Thoracic aorta (tissue), 2 donors: ENCODE data around the gene CLBA1. TPM values are rescaled to one million over a fixed set of nuclear protein-coding genes. Genes with fewer than 3 reads are reported as not detected.
A peak's percentile ranks its signal among the peaks of the same experiment; 100 is the strongest.

Source experiments
- ATAC-seq: fragments of 150-250 bp; one replicate; pipeline ENCODE4 v1.8.0; 2017; ENCODE audit warnings: low read depth; ENCODE audit not compliant: insufficient number of reproducible peaks, low FRiP score
- DNase-seq: peaks from one replicate; pipeline ENCODE4 v3.0.0-alpha.2; 2020; ENCODE audit warnings: low spot score
- H3K27ac ChIP-seq, 2 donors: fragments of 200-600 bp; sonication (generic); 1 replicate in 1 of 2; 2 replicates in 1 of 2; pipeline ENCODE4 v1.5.1; 2016; ENCODE audit warnings: mild to moderate bottlenecking in 2 of 2, moderate library complexity in 2 of 2
- H3K27me3 ChIP-seq: fragments of 200-600 bp; sonication (generic); replicated peaks from 2 replicates; pipeline ENCODE4 v1.6.0; 2016; ENCODE audit warnings: mild to moderate bottlenecking; ENCODE audit not compliant: insufficient read depth
- H3K36me3 ChIP-seq: fragments of 200-600 bp; sonication (generic); one replicate; pipeline ENCODE4 v1.5.1; 2016
- H3K4me1 ChIP-seq, 2 donors: fragments of 200-600 bp; sonication (generic); 1 replicate in 1 of 2; 2 replicates in 1 of 2; pipeline versions ENCODE4 v1.5.1 to v1.6.0; 2016; ENCODE audit warnings: low read depth in 2 of 2, mild to moderate bottlenecking in 1 of 2; ENCODE audit not compliant: control insufficient read depth in 1 of 2
- H3K4me3 ChIP-seq: fragments of 200-600 bp; sonication (generic); 2 replicates; pipeline ENCODE4 v1.5.1; 2016; ENCODE audit warnings: mild to moderate bottlenecking
- H3K9me3 ChIP-seq: fragments of 200-600 bp; sonication (generic); 2 replicates; pipeline ENCODE4 v1.5.1; 2016
- CTCF ChIP-seq: fragments of 200-600 bp; sonication (generic); IDR thresholded peaks from one replicate; pipeline ENCODE4 v1.5.1; 2019; ENCODE audit warnings: antibody characterized with exemption
- total RNA-seq, 2 donors: library from RNA; depleted of rRNA; stranded (reverse); fragments of >200 nt; gene quantifications; one replicate each; pipeline versions ENCODE4 v1.1.0 to v1.2.3, GENCODE V29; 2016

Gene CLBA1
- total RNA-seq, 2 donors from 2014 or later, result 3.1 to 4.6 TPM

GRCh38 chr14:104976198-104977007, 9.2 kb upstream of the CLBA1 start:
- Histone ChIP-seq H3K9me3 (no peaks in the 10 kb centered on the region), H3K27ac (no peak overlapping the region), H3K4me1 (peaks cover 31 to 84% of the 10 kb centered on the region in 2 donors), H3K4me3 (no peak overlapping the region), H3K36me3 (no peaks in the 10 kb centered on the region), H3K27me3 (no peaks in the 10 kb centered on the region)
- ATAC-seq, result no peak
- no peak for DNase-seq
- TF ChIP-seq CTCF, result peak; percentile 93

- Histone ChIP-seq H3K4me3 (peak overlapping the region; percentile 76), H3K27ac (no peak overlapping the region)
- no peak for DNase-seq
Observed at GRCh38 chr14:104977008-104977680, 8.4 kb upstream of the CLBA1 start.

GRCh38 chr14:104977681-104978653, 7.6 kb upstream of the CLBA1 start, which contains the start of gene AHNAK2:
AHNAK2 (minus strand) TSS chr14:104978374; CDS start chr14:104978237, 137 bp downstream.
- no peaks in the 10 kb centered on the region for H3K36me3 ChIP-seq
- no peaks in the 10 kb centered on the region for H3K9me3 ChIP-seq
- peak within 1 kb of the TSS; percentile 76 for H3K4me3 ChIP-seq
- no peak for TF ChIP-seq CTCF
- no peak within 1 kb of the TSS for H3K27ac ChIP-seq
- DNase-seq (no peak), ATAC-seq (no peak)
- peaks cover 25 to 69% of the 10 kb centered on the region in 2 donors for H3K4me1 ChIP-seq
- no peaks in the 10 kb centered on the region for H3K27me3 ChIP-seq

More at GRCh38 chr14:104977008-104977680, 8.4 kb upstream of the CLBA1 start:
- H3K27me3 ChIP-seq, result no peaks in the 10 kb centered on the region
- peaks cover 31 to 78% of the 10 kb centered on the region in 2 donors for H3K4me1 ChIP-seq
- H3K9me3 ChIP-seq, result no peaks in the 10 kb centered on the region
- no peak for ATAC-seq
- TF ChIP-seq CTCF, result no peak
- H3K36me3 ChIP-seq, result no peaks in the 10 kb centered on the region

- DNase-seq, result no peak
- no peak for TF ChIP-seq CTCF
- H3K27me3 ChIP-seq, result no peaks in the 10 kb centered on the region
- H3K4me1 ChIP-seq, result peaks cover 23 to 59% of the 10 kb centered on the region in 2 donors
- no peaks in the 10 kb centered on the region for H3K9me3 ChIP-seq
- no peaks in the 10 kb centered on the region for H3K36me3 ChIP-seq
- H3K4me3 ChIP-seq, result peak overlapping the region; percentile 76
- ATAC-seq, result no peak
- no peak overlapping the region for H3K27ac ChIP-seq
Observed at GRCh38 chr14:104978746-104979691, 6.6 kb upstream of the CLBA1 start.
